NT2/D1 (cell line): Measurements from ENCODE around the gene HELZ2.

Source experiments
- SUZ12 ChIP-seq: IDR thresholded peaks from 2 replicates; pipeline ENCODE4 v1.6.1; 2011; ENCODE audit not compliant: insufficient read length, insufficient read depth; ENCODE audit errors: extremely low read depth
- YY1 ChIP-seq: IDR thresholded peaks from 2 replicates; pipeline ENCODE4 v1.6.1; 2011; ENCODE audit not compliant: insufficient read length, insufficient read depth

GRCh38 chr20:63577317-63577894 lies 3.4 kb upstream of the HELZ2 start:
- TF ChIP-seq SUZ12 (no peak), YY1 (no peak)
